GM18858 (cell line): Measurements from ENCODE around the gene CNOT1.
"Not testable (repeated sequence)": the region's sequence is repeated elsewhere in the genome, so short reads cannot be mapped to it uniquely, and the experiment has no call there.

Experiments
- ATAC-seq: cut with Tn5 transposase; IDR thresholded peaks from one replicate; pipeline ENCODE4 v1.9.1; 2021; ENCODE audit not compliant: unreplicated experiment

The CNOT1 gene

DNA sequence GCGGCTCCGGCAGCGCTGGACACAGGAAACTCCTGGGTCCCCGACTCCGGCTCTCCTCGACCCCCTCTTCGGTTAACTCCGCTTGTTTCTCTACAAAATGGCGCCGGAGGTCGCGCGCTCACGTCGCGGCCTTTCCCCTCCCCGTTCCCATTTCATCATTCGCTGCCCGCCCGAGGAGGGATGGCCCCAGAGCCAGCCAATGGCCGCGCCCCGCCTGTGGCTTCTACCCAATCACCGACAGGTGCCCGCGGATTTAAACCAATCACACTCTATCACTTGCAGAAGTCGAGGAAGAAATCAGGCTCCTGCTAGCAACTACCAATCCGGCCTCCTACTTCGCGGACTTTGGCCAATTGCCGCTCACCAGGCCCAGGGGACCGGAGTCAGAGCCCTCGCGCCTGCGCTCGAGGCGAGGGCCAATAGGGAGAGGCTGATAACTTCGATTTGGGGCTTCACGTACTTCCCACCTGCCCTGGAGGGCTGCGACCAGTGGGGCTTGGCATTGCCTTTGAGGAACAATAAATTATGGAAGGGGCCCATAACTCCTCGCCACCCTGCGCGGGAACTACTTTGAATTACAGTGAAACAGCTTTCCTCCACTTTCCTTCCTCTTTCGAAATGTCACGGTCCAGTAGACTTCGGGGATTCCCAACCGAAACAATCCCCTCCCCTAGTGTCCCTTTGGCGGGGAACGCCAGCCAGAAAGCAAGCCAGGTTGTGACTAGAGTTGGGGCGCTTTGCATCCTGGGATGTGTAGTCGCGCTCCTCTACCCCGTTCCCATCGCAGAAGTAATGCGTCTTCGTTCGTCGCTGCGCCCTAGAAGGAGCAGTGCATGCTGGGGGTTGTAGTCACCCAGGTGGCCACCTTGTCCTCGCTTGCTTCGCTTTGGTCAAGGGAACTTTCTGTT, at the start of gene CNOT1:
Gene CNOT1 (minus strand): TSS at position 94 of the 908 bp plus-strand sequence. CDS start 30,489 bp downstream, outside the sequence.
- ATAC-seq, result peak; percentile 84

DNA sequence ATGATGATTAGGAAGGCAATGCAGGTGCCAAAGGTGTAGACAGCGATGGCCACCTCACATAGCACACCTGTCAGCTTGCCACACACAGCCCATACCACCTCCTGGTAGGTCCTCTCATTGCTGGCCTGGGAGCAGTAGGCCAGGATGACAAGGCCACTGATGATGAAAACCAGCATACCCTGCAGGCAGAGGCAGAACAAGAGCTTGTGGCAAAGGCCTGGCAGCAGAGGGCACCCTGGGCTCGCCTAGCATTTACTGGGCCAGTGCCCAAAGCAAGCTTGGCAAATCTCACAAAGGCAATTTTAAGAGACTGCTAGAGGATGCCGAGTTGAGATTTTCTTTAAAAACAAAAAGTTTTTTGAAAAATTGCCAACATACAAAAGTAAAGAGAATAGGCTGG, 49.1 kb upstream of the CNOT1 start:
- ATAC-seq, result no peak

DNA sequence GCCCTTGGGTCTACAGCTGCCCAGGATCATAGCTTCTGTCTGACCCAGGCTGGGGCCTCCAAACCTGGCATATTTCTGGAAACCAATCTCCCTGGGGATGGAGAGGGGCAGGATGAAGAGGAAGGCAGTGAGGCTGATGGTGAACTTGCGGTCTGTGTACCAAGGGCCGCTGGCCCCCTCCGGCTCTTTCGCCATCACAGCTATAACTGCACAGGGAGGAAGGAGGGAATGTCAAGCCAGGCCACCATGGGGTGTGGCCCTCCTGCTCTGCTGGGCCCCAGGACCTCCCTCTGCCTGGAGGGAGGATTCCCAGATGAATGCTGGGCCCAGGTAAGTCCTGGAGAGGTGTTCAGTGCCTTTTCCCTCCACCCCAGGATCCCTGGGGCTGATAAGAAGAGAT, 48.6 kb upstream of the CNOT1 start:
- no peak for ATAC-seq

DNA sequence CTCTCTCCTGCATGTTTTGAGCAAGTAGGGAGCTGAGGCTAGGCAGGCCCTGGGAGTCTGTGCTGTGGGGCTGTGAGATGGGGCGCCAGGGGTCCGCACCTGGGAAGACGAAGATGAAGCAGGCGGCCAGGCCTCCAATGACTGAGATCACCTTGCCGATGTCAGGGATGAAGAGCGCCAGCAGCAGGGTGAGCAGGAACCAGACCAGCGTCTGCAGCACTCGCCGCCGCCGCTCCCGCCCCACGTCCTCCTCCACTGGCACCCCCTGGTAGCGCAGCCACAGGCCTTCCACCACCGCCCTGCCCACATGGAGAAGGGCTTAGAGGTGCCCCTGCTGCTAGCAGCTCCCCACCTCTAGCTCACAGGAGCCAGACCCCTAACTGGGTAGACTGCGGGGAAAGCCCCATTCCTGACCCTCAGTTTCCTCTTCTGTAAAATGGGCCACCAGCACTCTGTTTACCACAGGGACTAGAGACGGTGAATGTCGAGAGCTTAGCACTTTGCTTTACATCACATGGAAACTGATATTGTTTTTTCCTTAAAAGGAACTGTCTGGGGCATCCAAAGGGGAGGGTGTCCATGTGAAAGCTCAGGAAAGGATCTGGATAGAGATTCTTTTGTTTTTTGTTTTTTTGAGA, 41.4 kb upstream of the CNOT1 start:
- ATAC-seq, result no peak

DNA sequence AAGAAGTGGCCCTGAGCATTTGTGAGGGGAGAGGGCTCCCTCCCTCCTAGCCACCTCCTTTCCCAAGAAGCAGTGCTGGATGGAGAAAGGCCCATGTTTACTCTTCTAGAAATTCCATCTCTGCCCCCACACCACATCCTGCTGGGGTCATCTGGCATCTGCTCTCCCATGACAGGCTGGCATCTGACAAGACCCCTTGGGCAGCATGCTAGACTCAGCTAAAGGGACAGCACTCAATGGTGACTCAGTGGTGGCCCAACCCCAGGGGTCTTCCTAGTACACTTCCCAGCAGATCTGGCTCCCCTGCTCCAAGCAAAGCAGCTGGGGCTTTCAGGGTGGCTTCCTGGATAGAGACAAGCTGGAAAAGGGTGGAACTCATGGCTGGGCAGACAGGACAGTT, 40.6 kb upstream of the CNOT1 start:
- no peak for ATAC-seq

DNA sequence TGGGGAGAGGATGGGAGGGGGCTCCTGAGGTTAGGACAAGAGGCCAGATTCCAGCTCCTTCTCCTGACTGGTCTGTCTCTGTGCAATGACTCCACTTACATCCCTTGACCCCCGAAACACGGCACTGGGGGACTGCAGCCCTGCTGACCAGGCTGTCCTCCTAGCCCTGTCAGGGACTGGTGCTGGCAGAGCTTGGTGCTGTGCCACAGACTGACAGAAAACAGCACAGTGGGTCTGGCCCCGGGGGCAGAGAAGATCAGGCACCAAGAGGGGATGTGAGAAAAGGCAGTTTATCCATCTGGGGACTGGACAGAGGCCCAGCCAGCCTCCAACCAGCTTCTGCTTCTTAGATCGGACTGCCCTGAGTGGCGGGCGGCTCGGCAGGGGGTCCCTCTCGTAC, 35.6 kb upstream of the CNOT1 start:
- no peak for ATAC-seq

DNA sequence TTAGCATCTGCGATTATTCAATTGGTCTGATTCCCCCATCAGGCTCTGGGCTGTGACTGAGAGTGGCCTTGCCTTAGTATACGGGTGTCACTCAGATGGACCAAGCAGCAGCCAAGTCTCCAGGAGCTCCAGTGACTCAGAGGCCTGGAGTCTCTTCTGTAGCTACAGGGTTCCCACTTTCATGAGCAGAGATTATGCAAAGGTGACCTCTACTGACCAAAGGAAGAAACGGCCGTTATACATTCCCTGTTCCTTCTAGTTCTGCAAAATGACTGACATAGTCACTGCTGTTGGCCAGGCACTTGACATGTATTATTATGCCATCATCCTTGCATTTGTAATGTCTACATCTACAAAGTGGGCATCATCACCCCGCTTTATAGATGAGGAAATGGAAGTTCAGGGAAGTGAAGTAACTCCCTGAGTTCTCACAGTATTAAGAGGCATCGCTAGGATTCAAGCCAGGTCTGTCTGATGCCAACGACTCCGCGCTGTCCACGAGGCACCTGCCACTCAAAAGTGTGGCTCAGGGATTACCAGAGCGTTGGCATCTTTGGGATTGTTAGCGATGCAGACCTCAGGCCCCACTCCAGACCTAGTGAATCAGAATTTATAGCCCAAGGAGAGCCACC, 31.7 kb upstream of the CNOT1 start:
- peak; percentile 93 for ATAC-seq

DNA sequence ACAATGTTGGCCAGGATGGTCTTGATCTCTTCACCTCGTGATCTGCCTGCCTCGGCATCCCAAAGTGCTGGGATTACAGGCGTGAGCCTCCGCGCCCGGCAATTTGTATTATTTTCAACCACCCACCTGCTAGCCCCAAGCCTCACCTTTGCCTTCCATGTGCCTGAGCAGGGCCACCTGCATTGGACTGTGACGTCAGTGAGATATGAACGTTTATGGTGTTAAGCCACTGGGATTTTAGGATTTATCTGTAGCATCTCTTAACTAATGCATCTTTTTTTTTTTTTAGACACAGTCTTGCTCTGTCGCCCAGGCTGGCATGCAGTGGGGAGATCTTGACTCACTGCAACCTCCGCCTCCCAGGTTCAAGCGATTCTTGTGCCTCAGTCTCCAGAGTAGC, 30.3 kb upstream of the CNOT1 start:
- ATAC-seq, result not testable (repeated sequence)

DNA sequence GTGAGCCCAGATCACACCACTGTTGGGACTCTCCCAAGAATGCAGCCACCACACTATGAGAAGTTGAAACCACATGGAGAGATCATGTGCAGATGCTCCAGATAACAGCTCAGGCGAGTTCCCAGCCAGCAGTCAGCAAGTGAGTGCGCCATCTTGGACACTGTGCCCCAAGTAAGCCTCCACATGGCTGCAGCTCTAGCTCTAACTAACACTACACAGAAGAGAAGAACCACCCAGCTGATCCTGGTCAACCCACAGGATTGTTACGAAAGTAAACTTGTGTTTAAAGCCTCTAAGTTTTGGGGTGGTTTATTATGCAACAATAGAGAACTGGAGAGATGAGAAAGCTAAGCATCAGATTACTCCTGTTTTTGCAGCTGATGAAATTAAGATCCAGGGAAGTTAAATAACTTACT, 29.2 kb upstream of the CNOT1 start:
- ATAC-seq, result no peak

DNA sequence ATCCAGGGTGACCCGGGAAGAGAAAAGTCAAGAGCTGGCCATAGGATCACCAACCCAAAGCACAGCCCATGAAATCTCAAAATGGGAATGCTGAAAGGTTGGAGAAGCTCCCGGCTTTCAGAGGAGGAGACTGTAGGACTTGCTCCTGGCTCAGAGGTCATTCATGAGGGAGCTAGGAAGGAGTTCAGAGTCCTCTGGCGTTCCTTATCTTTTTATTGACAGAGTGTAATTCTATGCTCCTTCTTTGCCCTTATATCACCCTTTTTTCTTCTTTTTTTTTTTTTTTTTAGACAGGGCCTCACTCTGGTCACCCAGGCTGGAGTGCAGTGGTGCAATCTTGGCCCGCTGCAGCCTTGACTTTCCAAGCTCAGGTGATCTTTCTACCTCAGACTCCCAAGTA, 27.3 kb upstream of the CNOT1 start:
- ATAC-seq, result no peak

DNA sequence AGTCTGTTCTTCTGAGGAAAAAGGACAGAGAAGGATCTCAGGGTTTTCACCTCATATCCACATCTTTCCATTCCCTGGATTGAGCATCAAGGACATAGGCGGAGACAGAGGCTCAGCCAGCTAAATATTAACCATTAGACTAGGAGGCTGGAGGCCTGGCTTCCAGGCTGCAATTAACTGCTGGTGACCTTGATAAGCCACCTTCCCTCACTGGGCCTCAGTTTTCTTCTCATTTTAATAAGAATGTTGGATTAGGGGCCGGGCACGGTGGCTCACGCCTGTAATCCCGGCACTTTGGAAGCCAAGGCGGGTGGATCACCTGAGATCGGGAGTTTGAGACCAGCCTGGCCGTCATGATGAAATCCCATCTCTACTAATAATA, 25.6 kb upstream of the CNOT1 start:
- ATAC-seq, result no peak

DNA sequence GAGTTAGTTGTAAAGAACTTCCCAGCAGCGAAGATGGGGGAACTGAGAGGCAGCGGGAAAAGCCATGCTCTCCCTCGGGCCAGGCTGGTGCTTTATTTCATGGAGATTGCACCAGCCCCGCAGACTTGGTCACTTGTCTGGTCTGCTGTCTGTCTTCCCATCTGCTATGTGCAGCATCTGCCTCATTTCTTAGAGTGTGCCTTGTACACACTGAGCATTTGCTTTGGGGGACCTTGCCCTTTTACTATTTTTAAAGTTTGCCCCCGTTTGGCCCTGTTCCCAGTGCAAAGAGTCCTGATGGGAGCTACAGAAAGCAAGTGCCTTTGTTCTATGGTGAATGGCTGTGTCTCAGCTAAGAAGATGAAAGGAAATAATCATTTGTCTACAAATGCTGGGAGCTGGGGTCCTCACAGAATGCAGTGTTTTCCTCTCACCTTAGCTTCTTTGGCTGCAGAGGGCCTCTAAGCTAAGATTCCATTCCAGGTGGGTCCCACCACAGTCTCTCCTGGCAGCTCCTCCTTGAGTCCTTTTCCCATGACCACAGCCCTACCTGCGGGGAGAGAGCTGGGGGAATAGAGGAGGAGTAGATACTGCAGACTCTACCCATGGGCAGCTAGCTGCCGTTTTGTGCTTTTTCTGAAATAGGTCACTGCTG, 25.1 kb upstream of the CNOT1 start:
- no peak for ATAC-seq

DNA sequence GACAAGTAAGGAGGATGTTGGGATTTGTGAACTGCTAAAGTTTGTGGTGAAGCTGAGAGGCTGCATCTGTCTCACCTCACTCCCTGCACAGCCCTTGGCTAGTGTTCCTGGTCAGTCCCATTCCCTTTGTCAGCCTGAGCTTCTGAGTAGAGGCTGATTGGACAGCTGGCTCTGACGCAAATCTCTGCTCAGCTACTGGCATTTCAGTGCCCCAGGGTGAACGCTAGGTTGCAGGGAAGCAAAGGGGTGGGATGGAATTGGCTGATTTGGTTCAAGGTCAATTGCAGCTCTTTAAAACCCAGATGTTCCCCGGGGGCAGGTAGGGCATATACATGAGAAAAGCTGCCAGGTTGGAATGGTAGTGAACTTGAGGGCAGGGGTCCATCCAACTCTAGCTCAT, 23.1 kb upstream of the CNOT1 start:
- ATAC-seq, result no peak

DNA sequence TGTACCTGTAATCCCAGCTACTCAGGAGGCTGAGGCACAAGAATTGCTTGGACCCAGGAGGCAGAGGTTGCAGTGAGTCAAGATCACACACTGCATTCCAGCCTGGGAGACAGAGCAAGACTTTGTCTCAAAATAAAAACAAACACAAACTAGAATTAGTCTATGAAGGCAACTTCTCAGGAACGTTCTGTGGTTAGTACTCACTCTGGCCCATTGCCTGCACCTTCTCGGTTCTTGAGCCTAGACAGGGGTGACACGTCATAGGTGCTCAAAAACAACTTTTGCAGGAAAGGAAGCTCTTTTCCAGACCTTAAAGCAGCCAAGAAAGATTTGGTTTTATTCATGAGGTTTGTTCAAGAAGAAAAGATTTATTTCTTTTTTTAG, 22.3 kb upstream of the CNOT1 start:
- ATAC-seq, result no peak

DNA sequence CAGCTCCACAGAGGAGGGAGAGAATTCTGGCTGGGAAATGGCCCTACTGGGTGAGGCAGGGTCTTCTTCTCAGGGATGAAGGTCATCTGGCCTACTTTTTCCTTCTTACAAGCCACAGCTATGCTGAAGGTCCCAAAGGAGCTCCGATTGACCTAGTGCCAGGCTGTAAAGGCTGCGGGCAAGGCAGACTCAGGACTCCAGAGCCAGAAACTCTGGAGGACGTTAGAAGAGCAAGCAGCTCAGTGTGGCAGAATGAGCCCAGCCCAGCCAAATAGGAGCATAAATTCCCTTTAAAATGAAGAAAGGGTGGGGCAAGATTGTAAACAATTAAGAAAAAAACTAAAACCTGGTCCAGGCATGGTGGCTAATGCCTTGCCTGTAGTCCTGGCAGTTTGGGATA, 20.1 kb upstream of the CNOT1 start:
- ATAC-seq, result no peak

DNA sequence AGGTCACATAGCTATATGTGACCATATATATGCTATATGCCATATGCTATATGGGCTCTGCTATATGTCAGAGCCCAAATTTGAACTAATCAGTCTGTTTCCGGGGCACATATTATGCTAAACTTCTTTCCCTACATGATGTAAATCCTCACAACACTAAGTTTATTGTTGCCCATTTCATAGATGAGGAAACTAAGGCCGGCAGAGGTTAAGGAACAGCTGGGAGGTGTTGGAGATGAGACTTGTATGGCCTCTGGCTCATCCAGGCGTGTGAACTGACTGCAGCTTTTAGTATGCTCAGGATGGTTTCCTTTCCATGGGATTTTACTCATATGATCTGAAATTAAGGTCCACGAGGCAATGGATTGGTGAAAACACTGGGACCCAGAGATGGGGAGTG, 17.5 kb upstream of the CNOT1 start:
- ATAC-seq, result no peak

DNA sequence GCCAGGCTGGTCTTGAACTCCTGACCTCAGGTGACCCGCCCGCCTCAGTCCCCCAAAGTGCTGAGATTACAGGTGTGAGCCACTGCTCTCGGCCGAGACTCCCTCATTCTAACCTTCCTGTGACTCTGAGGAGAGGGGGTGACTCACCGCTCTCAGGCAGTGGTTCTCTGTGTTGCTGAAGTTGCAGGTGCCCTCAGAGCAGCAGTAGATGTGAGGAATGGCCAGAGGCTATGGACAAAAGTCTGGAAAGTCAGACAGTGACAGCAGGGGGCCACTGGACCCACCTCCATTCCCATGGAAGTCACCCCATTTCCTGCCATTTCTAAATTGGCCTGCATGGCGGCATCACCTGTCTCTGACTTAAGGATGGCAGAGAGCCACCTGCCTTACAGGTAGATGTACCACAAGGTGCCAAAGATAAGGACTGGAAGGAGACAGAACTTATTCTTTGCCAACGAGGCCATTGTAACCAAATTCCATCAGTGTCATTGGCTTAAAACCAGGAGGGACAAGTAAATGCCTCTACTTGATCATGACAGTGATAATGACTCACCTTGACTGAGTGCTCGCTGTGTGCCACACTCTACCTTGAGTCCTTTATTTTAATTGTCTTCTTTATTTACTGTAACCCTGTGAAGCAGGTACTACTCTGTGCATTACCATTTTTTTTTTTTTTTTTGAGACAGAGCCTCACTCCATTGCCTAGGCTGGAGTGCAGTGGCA, 15.3 kb upstream of the CNOT1 start:
- no peak for ATAC-seq

DNA sequence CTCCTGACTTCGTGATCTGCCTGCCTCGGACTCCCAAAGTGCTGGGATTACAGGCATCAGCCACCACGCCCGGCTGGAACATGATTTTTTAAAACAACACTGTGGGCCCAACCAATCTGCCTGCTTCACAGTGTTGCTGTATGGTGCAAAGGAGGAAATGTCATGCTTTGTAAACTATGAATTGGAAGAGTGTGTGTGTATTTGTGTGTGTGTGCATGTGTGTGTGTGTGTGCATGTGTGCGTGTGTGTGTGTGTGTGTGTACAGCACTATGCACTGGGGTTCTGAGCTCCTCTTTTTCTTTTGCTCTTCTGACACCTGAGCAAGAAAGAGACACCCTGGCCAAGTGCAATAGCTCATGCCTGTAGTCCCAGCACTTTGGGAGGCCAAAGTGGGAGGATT, 14.5 kb upstream of the CNOT1 start:
- ATAC-seq, result no peak

DNA sequence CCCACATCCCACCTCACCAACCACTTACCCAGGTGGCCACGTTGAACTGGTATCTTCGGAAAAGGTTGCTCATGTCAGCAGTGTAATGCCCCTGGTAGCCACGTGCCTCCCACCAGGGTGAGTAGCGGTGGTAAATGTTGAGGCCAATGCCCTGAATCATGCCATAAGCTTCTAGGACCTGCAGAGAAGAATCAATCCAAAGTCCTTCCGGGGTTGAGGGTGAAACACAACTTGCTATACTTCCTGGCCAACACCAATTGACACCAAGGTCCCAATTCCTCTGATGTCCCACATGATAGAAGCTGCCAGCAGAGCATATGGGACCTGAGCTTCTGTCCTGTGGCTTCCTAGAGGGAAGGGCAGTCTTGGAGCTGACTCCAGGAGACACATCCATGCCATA, 11.3 kb upstream of the CNOT1 start:
- no peak for ATAC-seq

DNA sequence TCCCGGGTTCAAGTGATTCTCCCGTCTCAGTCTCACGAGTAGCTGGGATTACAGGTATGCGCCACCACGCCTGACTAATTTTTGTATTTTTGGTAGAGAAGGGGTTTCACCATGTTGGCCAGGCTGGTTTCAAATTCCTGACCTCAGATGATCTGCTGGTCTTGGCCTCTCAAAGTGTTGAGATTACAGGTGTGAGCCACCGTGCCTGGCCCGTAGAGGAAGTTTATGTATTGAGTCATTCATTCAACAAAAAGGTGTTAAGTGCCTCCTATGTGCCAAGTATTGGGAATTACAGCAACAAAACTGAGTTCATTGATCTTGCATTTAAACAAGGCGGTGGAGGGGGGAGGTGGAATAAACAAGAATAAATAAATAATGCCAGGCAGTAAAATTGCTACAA, 10.2 kb upstream of the CNOT1 start:
- no peak for ATAC-seq

DNA sequence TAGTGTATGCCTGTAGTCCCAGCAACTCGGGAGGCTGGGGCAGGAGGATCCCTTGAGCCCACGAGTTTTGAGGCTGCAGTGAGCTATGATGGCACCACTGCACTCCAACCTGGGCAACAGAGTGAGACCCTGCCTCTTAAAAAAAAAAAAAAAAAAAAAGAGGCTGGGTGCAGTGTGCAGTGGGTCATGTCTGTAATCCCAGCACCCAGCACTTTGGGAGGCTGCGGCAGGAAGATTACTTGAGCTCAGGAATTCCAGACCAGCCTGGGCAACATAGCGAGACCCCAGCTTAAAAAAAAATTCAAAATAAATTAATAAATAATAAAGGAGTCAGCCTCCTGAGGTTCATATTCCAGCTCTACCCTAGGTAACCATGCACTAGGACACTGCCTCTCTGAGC, 9.6 kb upstream of the CNOT1 start:
- ATAC-seq, result no peak
